IPS-18a (cell line): Measurements from ENCODE around the gene TIMM21.

Experiments
- H3K27ac ChIP-seq: one replicate; pipeline ENCODE4 v1.5.1; 2013; ENCODE audit warnings: low read length
- H3K27me3 ChIP-seq: one replicate; pipeline ENCODE4 v1.6.1; 2013; ENCODE audit warnings: mild to moderate bottlenecking, low read length; ENCODE audit not compliant: control insufficient read depth, insufficient read depth
- H3K36me3 ChIP-seq: one replicate; pipeline ENCODE4 v1.6.1; 2013; ENCODE audit warnings: low read depth, low read length; ENCODE audit not compliant: control insufficient read depth
- H3K4me1 ChIP-seq: one replicate; pipeline ENCODE4 v1.6.1; 2013; ENCODE audit warnings: low read depth, low read length; ENCODE audit not compliant: control insufficient read depth
- H3K4me3 ChIP-seq: one replicate; pipeline ENCODE4 v1.5.1; 2013; ENCODE audit warnings: low read length
- H3K9ac ChIP-seq: one replicate; pipeline ENCODE4 v1.6.1; 2013; ENCODE audit warnings: mild to moderate bottlenecking, low read length, moderate library complexity
- H3K9me3 ChIP-seq: one replicate; pipeline ENCODE4 v1.6.1; 2013; ENCODE audit warnings: low read depth, low read length; ENCODE audit not compliant: control insufficient read depth

The TIMM21 gene

DNA sequence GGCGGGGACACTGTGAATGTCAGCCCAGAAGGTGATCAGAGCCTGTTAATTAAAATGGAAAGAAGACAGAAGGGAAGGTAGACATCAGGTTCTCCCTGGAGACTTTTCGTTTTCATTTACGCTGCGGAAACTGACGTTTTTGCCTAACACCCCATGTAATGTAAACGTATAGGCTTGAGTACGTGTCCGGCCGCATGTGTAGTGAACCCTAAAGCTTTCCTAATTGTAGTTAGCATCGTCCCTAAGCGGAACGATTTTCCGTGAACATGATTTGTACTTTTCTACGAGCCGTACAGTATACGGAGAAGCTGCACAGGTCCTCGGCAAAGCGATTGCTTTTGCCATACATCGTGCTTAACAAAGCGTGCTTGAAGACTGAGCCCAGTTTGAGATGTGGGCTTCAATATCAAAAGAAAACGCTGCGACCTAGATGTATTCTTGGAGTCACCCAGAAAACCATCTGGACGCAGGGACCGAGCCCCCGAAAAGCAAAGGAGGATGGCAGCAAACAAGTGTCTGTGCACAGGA is 284 bp downstream of the TIMM21 start:
- Histone ChIP-seq H3K9ac (peak overlapping the region; percentile 80), H3K9me3 (no peaks in the 10 kb centered on the region), H3K4me1 (peaks cover 6% of the 10 kb centered on the region), H3K4me3 (peak overlapping the region; percentile 90), H3K36me3 (peaks cover 2% of the 10 kb centered on the region), H3K27ac (peak overlapping the region; percentile 7), H3K27me3 (peaks cover 9% of the 10 kb centered on the region)

- H3K9me3 ChIP-seq, result no peaks in the 10 kb centered on the region
- peaks cover 6% of the 10 kb centered on the region for H3K4me1 ChIP-seq
- H3K9ac ChIP-seq, result no peak overlapping the region
- peak overlapping the region; percentile 90 for H3K4me3 ChIP-seq
- peaks cover 9% of the 10 kb centered on the region for H3K27me3 ChIP-seq
- H3K36me3 ChIP-seq, result peaks cover 2% of the 10 kb centered on the region
- H3K27ac ChIP-seq, result no peak overlapping the region
Observed at GRCh38 chr18:74149878-74150277, 1.6 kb downstream of the TIMM21 start.

- no peak overlapping the region for H3K4me3 ChIP-seq
- H3K9ac ChIP-seq, result no peak overlapping the region
- peaks cover 22% of the 10 kb centered on the region for H3K36me3 ChIP-seq
- H3K27me3 ChIP-seq, result peaks cover 1% of the 10 kb centered on the region
- H3K4me1 ChIP-seq, result peaks cover 6% of the 10 kb centered on the region
- no peak overlapping the region for H3K27ac ChIP-seq
- no peaks in the 10 kb centered on the region for H3K9me3 ChIP-seq
Observed at GRCh38 chr18:74152270-74152669, 3.9 kb downstream of the TIMM21 start.

DNA sequence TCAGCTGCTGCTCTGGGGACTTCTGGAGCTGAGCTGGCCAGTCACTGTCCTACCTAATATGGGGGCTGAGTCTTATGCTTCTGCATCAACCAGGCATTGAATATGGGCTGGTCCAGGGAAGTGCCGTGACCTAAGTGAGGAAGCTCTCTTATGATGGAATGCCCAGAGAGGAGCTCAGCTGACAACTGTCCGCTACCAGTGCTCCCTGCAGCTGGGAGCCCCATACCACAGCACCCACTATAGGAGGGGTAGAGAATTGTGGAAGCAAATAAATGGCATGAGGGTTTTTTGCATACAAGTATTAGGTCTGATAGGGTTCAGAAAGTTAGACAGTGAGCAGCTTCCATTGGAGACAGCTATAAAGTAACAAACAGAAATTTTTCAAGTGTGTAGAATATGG is 4.5 kb downstream of the TIMM21 start:
- Histone ChIP-seq H3K9ac (no peak overlapping the region), H3K27me3 (no peaks in the 10 kb centered on the region), H3K4me3 (no peak overlapping the region), H3K9me3 (no peaks in the 10 kb centered on the region), H3K36me3 (peaks cover 22% of the 10 kb centered on the region), H3K4me1 (peaks cover 6% of the 10 kb centered on the region), H3K27ac (no peak overlapping the region)

GRCh38 chr18:74153377-74153776 is 5.1 kb downstream of the TIMM21 start:
- Histone ChIP-seq H3K36me3 (peaks cover 28% of the 10 kb centered on the region), H3K27me3 (no peaks in the 10 kb centered on the region), H3K9ac (no peak overlapping the region), H3K27ac (no peak overlapping the region), H3K9me3 (no peaks in the 10 kb centered on the region), H3K4me1 (peaks cover 6% of the 10 kb centered on the region), H3K4me3 (no peak overlapping the region)

DNA sequence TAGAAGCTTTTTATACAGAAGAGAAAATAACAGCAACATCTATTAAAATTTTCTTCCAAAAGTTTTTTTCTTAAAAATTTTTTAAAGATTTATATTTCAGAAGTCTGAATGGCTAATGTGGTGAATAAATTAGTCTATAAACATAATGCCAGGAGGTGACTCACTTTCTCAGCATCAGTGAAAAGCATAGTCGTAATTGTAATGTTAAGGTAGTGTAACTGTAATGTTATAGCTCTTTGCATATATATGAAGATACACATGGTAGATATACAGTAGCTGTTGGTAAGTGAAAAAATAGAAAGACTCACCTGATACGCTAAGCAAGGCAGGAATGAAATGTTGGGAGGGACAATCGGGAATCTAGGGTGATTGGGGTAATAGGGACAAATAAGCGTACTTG is 5.5 kb downstream of the TIMM21 start:
- Histone ChIP-seq H3K27me3 (no peaks in the 10 kb centered on the region), H3K9me3 (no peaks in the 10 kb centered on the region), H3K36me3 (peaks cover 32% of the 10 kb centered on the region), H3K4me3 (no peak overlapping the region), H3K4me1 (peaks cover 6% of the 10 kb centered on the region), H3K27ac (no peak overlapping the region), H3K9ac (no peak overlapping the region)

DNA sequence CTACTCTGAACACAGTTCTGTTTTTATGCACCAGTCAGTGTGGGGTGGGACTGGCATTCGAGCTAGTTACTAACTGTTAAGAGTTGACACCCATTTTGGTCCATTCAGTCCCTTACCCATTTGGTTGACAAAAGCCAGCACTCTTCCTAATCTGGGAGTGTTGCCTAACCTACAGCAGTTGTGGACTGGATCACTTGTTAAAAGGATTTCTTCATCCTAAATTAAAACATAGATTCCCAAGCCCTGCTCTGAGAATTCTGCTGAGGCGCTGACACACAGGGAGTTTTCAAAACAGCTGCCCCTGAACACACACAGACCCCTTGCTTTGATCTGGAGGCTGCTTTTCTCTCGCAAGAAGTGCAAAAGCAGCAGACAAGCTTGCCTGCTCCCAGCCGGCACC is 6.4 kb downstream of the TIMM21 start:
- H3K9ac ChIP-seq, result no peak overlapping the region
- peaks cover 1% of the 10 kb centered on the region for H3K4me1 ChIP-seq
- H3K27ac ChIP-seq, result no peak overlapping the region
- no peak overlapping the region for H3K4me3 ChIP-seq
- no peaks in the 10 kb centered on the region for H3K9me3 ChIP-seq
- H3K27me3 ChIP-seq, result no peaks in the 10 kb centered on the region
- H3K36me3 ChIP-seq, result peaks cover 37% of the 10 kb centered on the region

DNA sequence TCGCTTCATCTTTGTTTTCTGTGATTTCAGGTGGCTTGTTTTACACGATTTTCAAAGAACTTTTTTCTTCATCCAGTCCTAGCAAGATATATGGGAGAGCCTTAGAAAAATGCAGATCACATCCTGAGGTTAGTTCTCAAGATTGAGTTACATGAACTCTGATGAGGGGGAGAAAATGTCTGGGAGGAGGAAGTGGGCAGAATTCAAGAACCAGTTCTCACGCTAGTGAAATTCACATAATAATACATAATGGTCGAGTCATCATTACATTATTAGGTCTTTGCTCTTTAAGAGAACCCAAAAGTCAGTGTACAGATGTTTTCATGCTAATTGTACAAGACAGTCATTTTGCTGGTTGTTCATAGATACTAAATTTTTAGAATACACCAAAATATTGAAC is 7.0 kb downstream of the TIMM21 start:
- H3K27me3 ChIP-seq, result no peaks in the 10 kb centered on the region
- H3K4me3 ChIP-seq, result no peak overlapping the region
- no peak overlapping the region for H3K9ac ChIP-seq
- H3K4me1 ChIP-seq, result no peaks in the 10 kb centered on the region
- H3K9me3 ChIP-seq, result no peaks in the 10 kb centered on the region
- peaks cover 40% of the 10 kb centered on the region for H3K36me3 ChIP-seq
- H3K27ac ChIP-seq, result no peak overlapping the region

- H3K27me3 ChIP-seq, result no peaks in the 10 kb centered on the region
- no peak overlapping the region for H3K27ac ChIP-seq
- no peak overlapping the region for H3K4me3 ChIP-seq
- H3K9ac ChIP-seq, result no peak overlapping the region
- H3K4me1 ChIP-seq, result no peaks in the 10 kb centered on the region
- peaks cover 23% of the 10 kb centered on the region for H3K36me3 ChIP-seq
- no peaks in the 10 kb centered on the region for H3K9me3 ChIP-seq
Observed at GRCh38 chr18:74163019-74163660, 14.8 kb downstream of the TIMM21 start.

GRCh38 chr18:74166386-74166785 is 18.1 kb downstream of the TIMM21 start:
- H3K9me3 ChIP-seq, result no peaks in the 10 kb centered on the region
- no peak overlapping the region for H3K4me3 ChIP-seq
- H3K9ac ChIP-seq, result no peak overlapping the region
- no peaks in the 10 kb centered on the region for H3K27me3 ChIP-seq
- H3K27ac ChIP-seq, result no peak overlapping the region
- H3K36me3 ChIP-seq, result no peaks in the 10 kb centered on the region
- H3K4me1 ChIP-seq, result no peaks in the 10 kb centered on the region

DNA sequence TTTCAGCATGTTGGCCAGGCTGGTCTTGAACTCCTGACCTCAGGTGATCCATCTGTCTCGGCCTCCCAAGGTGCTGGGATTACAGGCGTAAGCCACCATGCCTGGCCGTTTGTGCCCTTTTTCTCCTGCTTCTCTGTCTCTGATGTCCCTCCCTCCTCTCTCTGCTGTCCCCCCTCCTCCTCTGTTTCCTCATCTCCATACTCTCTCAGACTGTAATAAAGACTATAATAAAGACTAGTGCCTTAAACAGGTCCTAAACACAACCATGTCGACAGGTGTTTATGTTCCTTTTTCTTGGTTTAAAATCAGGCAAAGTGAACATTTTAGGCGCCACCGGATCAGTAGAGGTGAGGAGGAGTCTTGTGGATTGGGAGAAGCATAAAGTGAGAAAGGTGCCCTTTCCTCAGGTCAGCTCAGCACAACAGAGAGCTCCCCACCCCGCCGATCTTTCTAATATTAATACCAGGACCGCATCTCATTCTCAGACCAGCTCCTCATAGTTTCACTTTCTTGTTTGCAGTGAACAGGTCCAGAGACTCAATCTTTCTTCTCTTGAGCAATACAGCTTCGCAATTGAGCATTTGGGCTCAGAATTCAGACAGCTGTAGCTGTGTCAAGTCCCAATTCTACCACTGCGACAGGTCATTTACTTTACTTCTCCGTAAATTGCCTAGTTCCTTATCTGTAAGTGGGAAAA is 23.7 kb downstream of the TIMM21 start:
- no peaks in the 10 kb centered on the region for H3K4me1 ChIP-seq
- H3K27ac ChIP-seq, result no peak overlapping the region
- H3K9ac ChIP-seq, result no peak overlapping the region
- no peaks in the 10 kb centered on the region for H3K9me3 ChIP-seq
- H3K27me3 ChIP-seq, result no peaks in the 10 kb centered on the region
- H3K4me3 ChIP-seq, result no peak overlapping the region
- no peaks in the 10 kb centered on the region for H3K36me3 ChIP-seq
